GM12801 (cell line): ENCODE measurements around the gene SMG6.

Experiments
- TF ChIP-seq, protein P1 (sequence below): IDR thresholded peaks from one replicate; pipeline ENCODE4 v1.5.1; 2011; ENCODE audit warnings: control low read depth; ENCODE audit not compliant: insufficient read length; ENCODE audit errors: extremely low read depth

Gene SMG6

DNA sequence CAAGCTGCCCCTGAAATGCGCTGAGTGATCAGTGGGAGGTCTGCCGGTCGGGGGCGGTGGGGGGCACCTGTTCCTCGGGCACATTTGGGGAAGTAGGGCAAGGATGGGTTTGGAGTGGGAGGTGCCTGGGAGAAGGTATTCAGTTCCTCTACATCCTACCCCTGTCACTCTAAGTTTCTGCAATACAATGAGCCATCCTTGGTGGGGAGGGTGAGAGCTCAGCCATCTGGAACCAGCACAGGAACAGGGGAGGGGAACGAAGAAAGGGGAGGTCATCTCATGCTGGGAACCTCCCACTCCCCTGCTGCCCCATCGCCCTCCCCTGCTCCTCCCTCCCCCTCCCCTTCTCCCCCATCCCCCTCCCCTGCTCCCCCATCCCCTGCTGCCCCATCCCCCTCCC lies 269.4 kb downstream of the SMG6 start:
- TF ChIP-seq, protein P1, sequence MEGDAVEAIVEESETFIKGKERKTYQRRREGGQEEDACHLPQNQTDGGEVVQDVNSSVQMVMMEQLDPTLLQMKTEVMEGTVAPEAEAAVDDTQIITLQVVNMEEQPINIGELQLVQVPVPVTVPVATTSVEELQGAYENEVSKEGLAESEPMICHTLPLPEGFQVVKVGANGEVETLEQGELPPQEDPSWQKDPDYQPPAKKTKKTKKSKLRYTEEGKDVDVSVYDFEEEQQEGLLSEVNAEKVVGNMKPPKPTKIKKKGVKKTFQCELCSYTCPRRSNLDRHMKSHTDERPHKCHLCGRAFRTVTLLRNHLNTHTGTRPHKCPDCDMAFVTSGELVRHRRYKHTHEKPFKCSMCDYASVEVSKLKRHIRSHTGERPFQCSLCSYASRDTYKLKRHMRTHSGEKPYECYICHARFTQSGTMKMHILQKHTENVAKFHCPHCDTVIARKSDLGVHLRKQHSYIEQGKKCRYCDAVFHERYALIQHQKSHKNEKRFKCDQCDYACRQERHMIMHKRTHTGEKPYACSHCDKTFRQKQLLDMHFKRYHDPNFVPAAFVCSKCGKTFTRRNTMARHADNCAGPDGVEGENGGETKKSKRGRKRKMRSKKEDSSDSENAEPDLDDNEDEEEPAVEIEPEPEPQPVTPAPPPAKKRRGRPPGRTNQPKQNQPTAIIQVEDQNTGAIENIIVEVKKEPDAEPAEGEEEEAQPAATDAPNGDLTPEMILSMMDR = no peak

DNA sequence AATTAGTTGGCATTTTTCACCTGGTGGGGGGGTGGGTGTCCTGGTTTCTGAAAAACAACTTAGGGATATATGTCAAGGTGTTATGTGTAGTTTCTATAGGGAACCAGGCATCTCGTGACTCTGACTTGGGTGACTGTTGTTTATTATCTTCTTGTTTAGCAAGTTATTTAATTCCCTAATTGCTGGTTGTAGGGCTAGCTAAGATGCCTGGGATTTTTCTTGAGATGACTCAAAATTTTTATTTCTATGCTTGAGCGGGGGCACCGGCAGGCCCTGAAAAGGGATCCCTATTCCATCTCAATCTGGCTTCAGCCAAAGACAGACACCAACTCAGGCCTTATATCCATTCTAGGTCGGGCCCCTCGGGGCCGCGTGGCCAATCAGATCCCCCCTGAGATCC lies 270.4 kb downstream of the SMG6 start:
- TF ChIP-seq, protein P1 = no peak

DNA sequence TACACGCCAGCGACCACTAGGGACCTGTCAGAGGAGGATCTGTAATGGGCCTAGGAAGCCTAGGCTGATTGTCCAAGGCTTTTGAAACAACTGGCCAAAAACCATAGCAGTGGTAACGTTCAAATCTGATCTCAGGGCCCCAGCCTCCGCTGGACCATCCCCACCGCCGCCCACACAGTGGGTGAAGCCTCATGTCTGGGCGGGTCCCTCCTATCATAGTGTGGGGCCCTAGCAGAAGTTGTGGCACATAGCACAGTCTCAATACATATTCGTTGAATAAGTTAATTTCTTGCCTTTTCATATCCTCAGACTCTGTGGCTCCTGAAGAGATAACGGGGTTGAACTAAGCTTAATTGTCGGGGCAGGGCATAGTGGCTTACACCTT lies 272.8 kb downstream of the SMG6 start:
- TF ChIP-seq, protein P1 = no peak

DNA sequence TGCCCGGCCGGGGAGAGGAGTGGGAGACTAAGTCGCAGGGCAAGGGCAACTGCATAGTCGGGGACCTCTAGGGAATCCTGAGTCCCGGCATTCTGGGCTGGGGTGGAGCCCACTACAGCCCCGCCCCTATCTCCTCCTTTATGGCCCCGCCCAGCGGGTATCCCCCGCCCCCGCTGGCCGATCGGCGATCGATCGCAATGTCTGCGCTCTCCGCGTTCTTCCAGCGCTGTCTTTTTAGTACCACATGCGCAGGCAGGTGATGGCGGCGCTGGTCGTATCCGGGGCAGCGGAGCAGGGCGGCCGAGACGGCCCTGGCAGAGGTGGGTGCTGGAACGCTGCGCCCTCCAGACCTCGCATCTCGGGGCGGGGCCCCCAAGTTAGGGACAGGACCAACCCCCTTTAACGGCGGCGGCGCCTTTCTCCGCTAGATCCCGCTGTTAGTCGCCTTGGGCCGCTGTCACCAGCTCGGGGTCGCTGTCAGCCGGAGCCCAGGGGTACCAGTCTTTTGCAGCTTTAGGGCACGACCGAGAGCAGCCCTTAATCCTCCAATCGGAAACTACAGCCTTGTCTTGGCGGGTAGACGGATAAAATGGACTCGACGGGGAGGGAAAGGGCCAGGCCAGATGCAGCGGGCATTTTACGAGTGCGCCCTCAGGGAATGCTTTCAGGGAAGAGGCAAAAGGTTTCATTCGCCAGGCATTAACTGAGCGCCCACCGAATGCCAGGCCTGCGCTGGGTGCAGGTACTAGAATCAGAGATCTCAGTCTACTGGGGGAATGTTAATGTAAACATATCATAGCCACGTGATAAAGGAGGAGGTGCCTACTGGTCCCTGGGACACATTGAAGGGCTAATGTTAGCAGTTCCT lies 273.4 kb downstream of the SMG6 start, which contains the start of gene DPH1:
Gene DPH1 (plus strand): TSS at position 243 of the 868 bp plus-strand sequence. CDS start 17 bp downstream, at position 260.
- TF ChIP-seq, protein P1 = no peak

DNA sequence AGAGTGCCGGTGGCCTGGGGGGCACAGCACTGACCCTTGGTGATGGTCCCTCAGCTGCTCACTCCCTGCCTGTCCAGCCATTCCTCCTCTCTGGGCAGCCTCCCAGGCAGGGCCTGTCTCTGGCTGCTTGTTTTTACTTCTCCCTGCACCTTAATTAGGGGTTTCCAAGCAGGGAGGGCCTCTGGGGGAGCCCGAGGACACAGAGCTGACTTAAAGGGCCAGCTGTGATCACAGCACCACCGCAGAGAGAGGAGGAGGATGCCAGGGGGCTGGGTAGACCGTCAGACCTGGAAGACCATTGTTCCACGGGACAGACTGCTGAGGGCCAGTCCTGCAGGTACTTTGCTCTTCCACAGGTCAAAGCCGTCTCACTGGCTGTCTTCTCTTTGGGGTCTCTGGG lies 274.8 kb downstream of the SMG6 start:
- TF ChIP-seq, protein P1 = no peak

DNA sequence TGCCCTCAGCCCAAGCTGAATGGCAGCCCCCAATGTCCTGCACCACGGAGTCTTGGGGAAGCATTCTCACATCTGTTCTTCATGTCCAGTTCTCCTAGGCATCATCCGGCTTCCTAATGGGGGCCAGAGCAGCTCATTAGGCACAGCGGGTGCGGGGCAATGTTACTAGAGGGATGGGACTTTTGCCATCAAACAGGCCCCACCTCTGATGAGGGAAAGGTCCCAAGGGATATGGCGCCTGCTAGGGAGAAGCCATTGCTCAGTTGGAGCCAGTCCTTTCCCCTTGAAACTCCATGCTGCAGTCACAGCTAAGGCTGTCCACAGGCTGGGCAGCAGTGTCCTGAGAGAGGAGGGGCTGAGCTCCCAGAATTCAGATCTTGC lies 275.4 kb downstream of the SMG6 start:
- TF ChIP-seq, protein P1 = no peak

DNA sequence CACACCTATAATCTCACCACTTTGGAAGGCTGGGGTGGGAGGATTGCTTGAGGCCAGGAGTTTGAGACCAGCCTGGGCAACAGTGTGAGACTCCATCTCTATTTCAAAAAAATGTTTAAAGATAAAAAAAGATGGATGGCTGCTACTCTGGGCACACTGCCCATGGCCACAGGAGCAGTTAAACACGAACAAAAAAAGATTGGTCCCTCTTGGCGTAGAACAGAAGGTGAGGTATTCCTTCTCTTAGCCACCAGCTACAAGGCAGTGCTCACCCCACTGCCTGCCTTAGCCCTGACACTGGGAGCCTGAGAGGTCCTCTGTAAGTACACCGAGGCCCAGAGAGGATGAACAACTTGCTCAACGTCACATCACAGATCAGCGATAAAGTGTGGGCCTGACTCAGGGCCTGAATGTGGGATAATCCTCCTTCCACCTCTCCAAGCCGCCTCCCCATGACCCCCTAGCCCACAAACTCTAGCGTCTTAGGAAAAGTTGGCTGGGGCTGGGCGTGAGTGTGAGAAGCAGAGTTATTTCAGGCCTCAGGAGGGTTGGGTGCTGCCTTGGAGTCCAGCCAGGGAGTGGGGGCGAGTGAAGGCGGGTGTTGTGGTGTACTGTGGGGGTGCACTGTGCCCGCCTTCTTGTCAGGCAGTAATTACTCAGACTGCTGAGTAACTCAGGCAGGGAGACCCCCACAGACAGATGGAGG lies 275.9 kb downstream of the SMG6 start:
- TF ChIP-seq, protein P1 = no peak
